H1 (cell line): ENCODE results near the gene RARB. TPM values are rescaled to one million over a fixed set of nuclear protein-coding genes. Genes with fewer than 3 reads are reported as not detected.

Experiments used
- BACH1 ChIP-seq: IDR thresholded peaks from 2 replicates; pipeline ENCODE4 v1.6.1; 2012; ENCODE audit warnings: low read length, improper control_type of control experiment
- CHD7 ChIP-seq: fragments of 300-600 bp; sonication (generic); IDR thresholded peaks from 2 replicates; pipeline ENCODE4 v1.7.1; 2012; ENCODE audit warnings: low read length, moderate library complexity, mild to moderate bottlenecking, inconsistent platforms; ENCODE audit not compliant: insufficient replicate concordance
- CTCF ChIP-seq, 3 experiments: IDR thresholded peaks; 1 replicate in 2 of 3; 2 replicates in 1 of 3; pipeline versions ENCODE4 v1.5.1 to v1.6.1; 2011; ENCODE audit warnings: low read length in 3 of 3, mild to moderate bottlenecking in 3 of 3, inconsistent platforms in 2 of 3, low read depth in 1 of 3, moderate library complexity in 1 of 3; ENCODE audit not compliant: insufficient read depth in 1 of 3; ENCODE audit errors: control extremely low read depth in 1 of 3
- GTF2F1 ChIP-seq: IDR thresholded peaks from 2 replicates; pipeline ENCODE4 v1.6.1; 2012; ENCODE audit warnings: low read depth, low read length, improper control_type of control experiment, borderline replicate concordance
- HDAC2 ChIP-seq, 2 experiments: fragments of 300-600 bp in 1 of 2; sonication (generic) in 1 of 2; IDR thresholded peaks; 2 replicates each; pipeline ENCODE4 v1.6.1; 2011 to 2012; ENCODE audit warnings: low read depth in 2 of 2, low read length in 2 of 2, mild to moderate bottlenecking in 2 of 2, moderate library complexity in 2 of 2, borderline replicate concordance in 1 of 2, inconsistent platforms in 1 of 2
- MAFK ChIP-seq: IDR thresholded peaks from 2 replicates; pipeline ENCODE4 v1.6.1; 2012; ENCODE audit warnings: low read depth, mild to moderate bottlenecking, improper control_type of control experiment, low read length
- SP2 ChIP-seq: IDR thresholded peaks from 2 replicates; pipeline ENCODE4 v1.6.1; 2012; ENCODE audit warnings: mild to moderate bottlenecking, low read length, inconsistent platforms
- TAF1 ChIP-seq: IDR thresholded peaks from 2 replicates; pipeline ENCODE4 v1.6.1; 2011; ENCODE audit warnings: mild to moderate bottlenecking, low read depth, low read length
- TAF7 ChIP-seq: optimal IDR thresholded peaks from 2 replicates; pipeline ENCODE3; 2011; ENCODE audit warnings: low read depth, mild to moderate bottlenecking, inconsistent platforms, low read length, moderate library complexity, borderline replicate concordance
- polyA plus RNA-seq, 7 experiments: library from polyadenylated mRNA; depleted of rRNA in 3 of 7; stranded (reverse) in 5 of 7; unstranded in 2 of 7; fragments of >200 nt in 5 of 7; fragments of 200-250 nt in 2 of 7; gene quantifications; 1 replicate in 5 of 7; 2 replicates in 1 of 7; 4 replicates in 1 of 7; pipeline versions ENCODE4 v1.2.1 to v1.2.3, GENCODE V29; 2011 to 2013; ENCODE audit warnings: missing spikeins in 2 of 7, mixed read lengths in 2 of 7
- total RNA-seq: library from RNA; stranded (reverse); fragmentation: NEBNext Ultra II Directional; extraction: Animal tissue kit (Norgen Biotek cat#: 25700); gene quantifications from 2 replicates; pipeline ENCODE4 v1.2.1, GENCODE V29; 2021

The RARB gene
- total and polyA plus RNA-seq, 2 of the 8 experiments (the other 6 are each of a cell fraction or from before 2014, with no cell fraction given): 0.15 to 0.22 TPM

- no peak for TF ChIP-seq CHD7
- no peak for TF ChIP-seq BACH1
- TF ChIP-seq TAF7: no peak
- TF ChIP-seq MAFK: no peak
- TF ChIP-seq GTF2F1: no peak
- no peak for TF ChIP-seq HDAC2 (IDR thresholded peaks at IDR 0.05; ENCODE audit: borderline replicate concordance in 1 of 2, low read depth in 2 of 2, low read length in 2 of 2)
- TF ChIP-seq CTCF (IDR thresholded peaks at IDR 0.05; ENCODE audit: control extremely low read depth in 1 of 3, insufficient read depth in 1 of 3, low read depth in 1 of 3, low read length in 3 of 3): no peak
- TF ChIP-seq TAF1: no peak
- TF ChIP-seq SP2: no peak
Measured at GRCh38 chr3:25586553-25586952, 158.5 kb downstream of the RARB start (continued).
